K562 (cell line): ENCODE results near the gene CRYM. TPM values are rescaled to one million over a fixed set of nuclear protein-coding genes. Genes with fewer than 3 reads are reported as not detected.
"Not testable (repeated sequence)": the region's sequence is repeated elsewhere in the genome, so short reads cannot be mapped to it uniquely, and the experiment has no call there.

Experiments
- ATAC-seq: fragments of 200-7000 bp; cut with Tn5 transposase; 3 replicates; pipeline ENCODE4 v1.9.1; 2020; ENCODE audit warnings: moderate library complexity
- BruUV-seq: library from RNA; stranded (reverse); fragments of 400-500 nt; replicated peaks from 2 replicates; lab custom pipeline; 2021; lab: Mats Ljungman, UMichigan
- CTCF ChIA-PET: fragments of 300-600 bp; formaldehyde crosslinking; extraction: SDS; loops from one replicate; lab custom pipeline; 2021; ENCODE audit warnings: low intra/inter-chr PET ratio; lab: Yijun Ruan, JAX
- POLR2A ChIA-PET: fragments of 300-600, 350-650 bp; sonication (Branson Sonifier 250); formaldehyde crosslinking; extraction: SDS; loops from one replicate; lab custom pipeline; 2021; ENCODE audit warnings: antibody characterized with exemption, inconsistent platforms; lab: Yijun Ruan, JAX
- DNase-seq, 4 experiments: peaks; one replicate each; pipeline versions ENCODE4 v3.0.0 to v3.0.0-alpha.2; 2011 to 2018; ENCODE audit warnings: low spot score in 3 of 4, mixed read lengths in 3 of 4; ENCODE audit errors: extremely low read depth in 1 of 4
- FAIRE-seq: peaks from 2 replicates; lab custom pipeline; 2011; peaks lifted over from hg19 to GRCh38; lab: Jason Lieb, UNC
- H2AFZ ChIP-seq: 2 replicates; pipeline ENCODE4 v1.6.0; 2011; ENCODE audit warnings: low read depth, low read length, control low read depth, inconsistent platforms
- H3K27ac ChIP-seq: fragments of 200-600 bp; 3 replicates; pipeline ENCODE4 v1.8.0; 2011; ENCODE audit warnings: low read depth, mild to moderate bottlenecking, control low read depth, inconsistent platforms, low read length, moderate library complexity, mixed read lengths; ENCODE audit errors: extremely low read depth
- H3K27me3 ChIP-seq, 2 experiments: fragments of 300-600 bp in 1 of 2; 2 replicates in 1 of 2; 3 replicates in 1 of 2; pipeline versions ENCODE4 v1.6.0 to v1.8.0; 2011; ENCODE audit warnings: inconsistent platforms in 2 of 2, low read length in 2 of 2, mild to moderate bottlenecking in 1 of 2, mixed read lengths in 1 of 2, moderate library complexity in 1 of 2; ENCODE audit not compliant: control insufficient read depth in 2 of 2, insufficient read depth in 2 of 2
- H3K36me3 ChIP-seq: fragments of 300-600 bp; 3 replicates; pipeline ENCODE4 v1.8.0; 2011; ENCODE audit warnings: mild to moderate bottlenecking, low read length, inconsistent platforms; ENCODE audit not compliant: control insufficient read depth, insufficient read depth
- H3K4me1 ChIP-seq, 2 experiments: fragments of 200-600 bp in 1 of 2; replicated peaks in 1 of 2; 2 replicates in 1 of 2; 3 replicates in 1 of 2; pipeline versions ENCODE4 v1.5.1 to v1.8.0; 2011; ENCODE audit warnings: inconsistent platforms in 2 of 2, low read length in 2 of 2, mild to moderate bottlenecking in 1 of 2, mixed read lengths in 1 of 2, moderate library complexity in 1 of 2; ENCODE audit not compliant: control insufficient read depth in 2 of 2, insufficient read depth in 2 of 2
- H3K4me2 ChIP-seq: 2 replicates; pipeline ENCODE4 v1.6.1; 2011; ENCODE audit warnings: low read length, control low read depth, inconsistent platforms, mixed read lengths; ENCODE audit not compliant: insufficient read depth
- H3K4me3 ChIP-seq: fragments of 200-600 bp; sonication (generic), shearing (Covaris generic); 2 replicates; pipeline ENCODE4 v1.5.1; 2016; ENCODE audit warnings: control low read depth, inconsistent platforms
- H3K79me2 ChIP-seq: fragments of 200-600 bp; 3 replicates; pipeline ENCODE4 v1.8.0; 2011; ENCODE audit warnings: low read length, inconsistent platforms; ENCODE audit not compliant: control insufficient read depth, insufficient read depth
- H3K9ac ChIP-seq, 2 experiments: 2 replicates each; pipeline versions ENCODE4 v1.6.0 to v1.6.1; 2011; ENCODE audit warnings: low read depth in 2 of 2, low read length in 2 of 2, control low read depth in 1 of 2, inconsistent platforms in 1 of 2, mild to moderate bottlenecking in 1 of 2, mixed read lengths in 1 of 2; ENCODE audit not compliant: insufficient read depth in 1 of 2
- H3K9me1 ChIP-seq: one replicate; pipeline ENCODE4 v1.6.0; 2011; ENCODE audit warnings: inconsistent platforms, mild to moderate bottlenecking, low read length, moderate library complexity; ENCODE audit not compliant: control insufficient read depth, insufficient read depth
- H3K9me3 ChIP-seq: replicated peaks from 2 replicates; pipeline ENCODE4 v1.5.1; 2011; ENCODE audit warnings: low read depth, low read length, inconsistent platforms; ENCODE audit not compliant: control insufficient read depth, insufficient read depth
- H4K20me1 ChIP-seq: replicated peaks from 2 replicates; pipeline ENCODE4 v1.6.1; 2011; ENCODE audit warnings: low read length, inconsistent platforms, mixed read lengths; ENCODE audit not compliant: control insufficient read depth, insufficient read depth
- DACH1 ChIP-seq: fragments of 450-650 bp; IDR thresholded peaks from 2 replicates; pipeline ENCODE4 v1.6.1; 2018; ENCODE audit not compliant: partially characterized antibody
- E2F8 ChIP-seq: fragments of 450-650 bp; IDR thresholded peaks from 2 replicates; pipeline ENCODE4 v1.7.1; 2018; ENCODE audit warnings: mild to moderate bottlenecking, low read depth; ENCODE audit not compliant: partially characterized antibody
- NCOA6 ChIP-seq: fragments of 450-650 bp; IDR thresholded peaks from 2 replicates; pipeline ENCODE4 v1.6.1; 2017; ENCODE audit warnings: mild to moderate bottlenecking
- SMAD1 ChIP-seq: fragments of 150-350 bp; IDR thresholded peaks from 2 replicates; pipeline ENCODE4 v1.6.1; 2014; ENCODE audit warnings: low read length, low read depth; ENCODE audit not compliant: partially characterized antibody
- SMARCB1 ChIP-seq: IDR thresholded peaks from 2 replicates; pipeline ENCODE4 v1.6.1; 2011; ENCODE audit warnings: improper control_type of control experiment, low read depth; ENCODE audit not compliant: insufficient read length
- ZNF3 ChIP-seq: fragments of 250-450 bp; sonication (Bioruptor Pico); IDR thresholded peaks from 2 replicates; pipeline ENCODE4 v1.5.0; 2021; ENCODE audit warnings: mild to moderate bottlenecking, moderate library complexity
- WGBS: fragments of 100-300 bp; shearing (Covaris generic); methylation state at CpG from one replicate; pipeline ENCODE4 v1.1.6; 2016; ENCODE audit warnings: low coverage, mixed read lengths; ENCODE audit not compliant: insufficient coverage; ENCODE audit errors: missing lambda C conversion rate; 5-methylcytosine and 5-hydroxymethylcytosine counted together
- in situ Hi-C: fragments of 300-500 bp; cut with MboI; formaldehyde crosslinking; loops from 4 replicates; pipeline ENCODE4 v1.15.0; 2018; ENCODE audit warnings: inconsistent platforms, mixed read lengths
- intact Hi-C: fragments of 100-400 bp; cut with micrococcal nuclease; formaldehyde crosslinking; loops from 2 replicates; pipeline ENCODE4 v1.14.2; 2022
- polyA plus RNA-seq, 8 experiments: library from polyadenylated mRNA; depleted of rRNA in 4 of 8; stranded (reverse) in 5 of 8; unstranded in 3 of 8; fragments of >200 nt; fragmentation: Nextera tagmentation in 2 of 8; fragmentation: Illumina TruSeq in 1 of 8; extraction: Ambion mirVana in 2 of 8; extraction: Trizol in 1 of 8; gene quantifications; 2 replicates each; pipeline versions ENCODE4 v1.2.1 to v1.2.3, GENCODE V29; 2011 to 2014; ENCODE audit warnings: inconsistent platforms in 1 of 8, missing spikeins in 1 of 8
- total RNA-seq, 7 experiments: library from RNA; depleted of rRNA in 6 of 7; stranded (reverse); fragments of >200 nt in 6 of 7; fragmentation: Illumina TruSeq in 2 of 7; extraction: Trizol in 2 of 7; gene quantifications; 2 replicates each; pipeline versions ENCODE4 v1.2.1 to v1.2.3, GENCODE V29; 2011 to 2021; ENCODE audit warnings: low replicate concordance in 1 of 7
- TF ChIP-seq, protein P1 (sequence below): fragments of 250-450 bp; sonication (Bioruptor Pico); IDR thresholded peaks from 2 replicates; pipeline ENCODE4 v1.5.0; 2021; ENCODE audit warnings: mild to moderate bottlenecking, borderline replicate concordance

CRYM gene
- total and polyA plus RNA-seq, 9 of the 15 experiments (the other 6 are each of a cell fraction or from before 2014, with no cell fraction given), result 0.08 to 0.98 (median 0.47) TPM

DNA sequence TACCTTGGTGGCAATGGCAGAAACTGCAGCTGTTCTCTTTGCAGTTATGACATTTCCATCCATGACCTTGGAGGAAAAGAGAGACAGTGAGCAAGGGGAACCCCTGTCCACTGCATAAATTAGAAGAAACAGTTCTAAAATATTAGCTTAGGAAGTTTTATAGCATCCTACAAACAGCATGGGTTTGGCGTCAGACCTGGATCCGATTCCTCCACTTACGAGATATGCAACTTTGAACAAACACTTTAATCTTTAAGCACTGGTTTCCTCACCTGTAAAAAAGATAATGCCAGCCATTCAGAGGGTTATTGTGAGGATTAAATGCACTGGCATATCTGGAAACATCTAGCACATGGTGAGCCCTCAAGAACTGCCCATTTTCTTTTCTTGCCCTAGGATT is 2.6 kb downstream of the CRYM start (continued):
- TF ChIP-seq, protein P1, sequence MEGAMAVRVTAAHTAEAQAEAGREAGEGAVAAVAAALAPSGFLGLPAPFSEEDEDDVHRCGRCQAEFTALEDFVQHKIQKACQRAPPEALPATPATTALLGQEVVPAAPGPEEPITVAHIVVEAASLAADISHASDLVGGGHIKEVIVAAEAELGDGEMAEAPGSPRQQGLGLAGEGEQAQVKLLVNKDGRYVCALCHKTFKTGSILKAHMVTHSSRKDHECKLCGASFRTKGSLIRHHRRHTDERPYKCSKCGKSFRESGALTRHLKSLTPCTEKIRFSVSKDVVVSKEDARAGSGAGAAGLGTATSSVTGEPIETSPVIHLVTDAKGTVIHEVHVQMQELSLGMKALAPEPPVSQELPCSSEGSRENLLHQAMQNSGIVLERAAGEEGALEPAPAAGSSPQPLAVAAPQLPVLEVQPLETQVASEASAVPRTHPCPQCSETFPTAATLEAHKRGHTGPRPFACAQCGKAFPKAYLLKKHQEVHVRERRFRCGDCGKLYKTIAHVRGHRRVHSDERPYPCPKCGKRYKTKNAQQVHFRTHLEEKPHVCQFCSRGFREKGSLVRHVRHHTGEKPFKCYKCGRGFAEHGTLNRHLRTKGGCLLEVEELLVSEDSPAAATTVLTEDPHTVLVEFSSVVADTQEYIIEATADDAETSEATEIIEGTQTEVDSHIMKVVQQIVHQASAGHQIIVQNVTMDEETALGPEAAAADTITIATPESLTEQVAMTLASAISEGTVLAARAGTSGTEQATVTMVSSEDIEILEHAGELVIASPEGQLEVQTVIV (CRISPR knock-in tag), result no peak
- no peak for TF ChIP-seq E2F8
- TF ChIP-seq NCOA6, result no peak
- TF ChIP-seq SMARCB1, result no peak

DNA sequence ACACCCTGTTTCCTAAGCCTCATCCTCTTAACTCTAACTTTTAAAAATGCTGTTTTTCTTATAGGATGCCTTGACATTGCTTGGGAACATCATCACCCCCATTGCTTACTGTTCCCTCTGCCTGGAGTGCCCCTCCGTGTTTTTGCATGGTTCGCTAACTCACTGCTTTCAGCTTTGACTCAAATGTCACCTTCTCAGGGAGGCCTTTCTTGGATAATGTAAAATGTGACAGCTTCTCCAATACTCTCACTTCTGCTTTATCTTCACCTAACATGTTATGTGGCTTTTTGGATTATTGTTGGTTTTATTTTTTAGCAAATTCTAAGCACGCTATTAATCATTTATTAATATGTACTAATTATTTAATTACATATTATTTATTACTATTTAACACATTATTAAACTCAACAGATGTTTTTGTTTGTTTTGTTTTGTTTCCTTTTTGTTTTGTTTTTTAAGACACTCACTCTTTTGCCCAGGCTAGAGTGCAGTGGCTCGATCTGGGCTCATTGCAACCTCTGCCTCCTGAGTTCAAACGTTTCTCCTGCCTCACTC is 3.8 kb downstream of the CRYM start:
- peaks cover 5 to 15% of the 10 kb centered on the region in 2 experiments; a peak in 3 of 5 replicates for H3K4me1 ChIP-seq
- POLR2A ChIA-PET, result interaction anchor here (1.2 to 2.3 kb wide), 2 partner anchors 10 to 13 kb away, joined by 5 to 6 read pairs; no protein-coding TSS in a partner anchor
- no peak overlapping the region for H3K4me2 ChIP-seq

DNA sequence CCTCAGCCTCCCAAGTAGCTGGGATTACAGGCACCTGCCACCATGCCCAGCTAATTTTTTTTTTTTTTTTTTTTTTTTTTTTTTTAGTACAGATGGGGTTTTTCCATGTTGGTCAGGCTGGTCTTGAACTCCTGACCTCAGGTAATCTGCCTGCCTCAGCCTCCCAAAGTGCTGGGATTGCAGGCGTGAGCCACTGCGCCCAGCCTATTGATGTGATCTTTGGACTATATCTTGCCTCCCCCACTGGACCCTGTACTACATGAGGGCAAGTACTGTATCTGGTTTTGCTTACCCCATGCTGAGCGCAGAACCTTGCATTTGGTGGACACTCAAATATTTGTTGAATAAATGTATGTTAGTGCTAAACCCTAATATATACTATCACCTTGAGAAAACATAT is 5.3 kb downstream of the CRYM start:
- DNase-seq, H3K27ac ChIP-seq, FAIRE-seq, H3K9ac ChIP-seq, H4K20me1 ChIP-seq, BruUV-seq, in situ Hi-C loops, H3K4me1 ChIP-seq, H3K36me3 ChIP-seq, intact Hi-C loops, H3K9me1 ChIP-seq, H2AFZ ChIP-seq, H3K4me2 ChIP-seq, H3K4me3 ChIP-seq, H3K79me2 ChIP-seq, H3K9me3 ChIP-seq, ATAC-seq: not testable (repeated sequence)
- H3K27me3 ChIP-seq, result peaks cover 17 to 33% of the 10 kb centered on the region in 2 experiments
- ChIA-PET CTCF (interaction anchor here (0.6 kb wide), 1 partner anchor 13 kb away, joined by 6 read pairs; no protein-coding TSS in a partner anchor), POLR2A (interaction anchor here (0.6 to 2.3 kb wide), 5 partner anchors 9 to 991 kb away, joined by 3 to 6 read pairs (median 5); no protein-coding TSS in a partner anchor)
- WGBS, result 21% methylated on average over 3 of the region's 3 CpGs

More for the DNA sequence above, 3.8 kb downstream of the CRYM start:
- Histone ChIP-seq H3K79me2 (no peaks in the 10 kb centered on the region), H4K20me1 (no peaks in the 10 kb centered on the region), H3K27me3 (peaks cover 19 to 35% of the 10 kb centered on the region in 2 experiments), H3K9me3 (no peaks in the 10 kb centered on the region)
- 14% methylated on average over 5 of the region's 5 CpGs for WGBS
- in situ Hi-C loops, result no loop called here
- DNase-seq, result no peak
- CTCF ChIA-PET, result no interaction called here
- TF ChIP-seq SMAD1, result no peak
- no peak for TF ChIP-seq ZNF3
- peak; percentile 57 for TF ChIP-seq DACH1
- TF ChIP-seq, all 486 proteins: peak for 1
- H3K9ac ChIP-seq, result no peak overlapping the region
- H3K27ac ChIP-seq, result no peak overlapping the region
- no peaks in the 10 kb centered on the region for H3K36me3 ChIP-seq
- FAIRE-seq, result no peak
- no peak overlapping the region for H2AFZ ChIP-seq
- H3K4me3 ChIP-seq, result no peak overlapping the region
- H3K9me1 ChIP-seq, result no peaks in the 10 kb centered on the region
- intact Hi-C loops, result no loop called here
- no peak for ATAC-seq
- BruUV-seq, result no TSS peak
